A549 (cell line): ENCODE data around the gene KLHDC3.

Source experiments
- CBX2 ChIP-seq: fragments of 200-600 bp; sonication (generic); IDR thresholded peaks from 2 replicates; pipeline ENCODE4 v1.6.1; 2016; ENCODE audit warnings: low read depth, mild to moderate bottlenecking, borderline replicate concordance
- CHD4 ChIP-seq: fragments of 200-600 bp; sonication (generic); IDR thresholded peaks from 2 replicates; pipeline ENCODE4 v1.6.1; 2016; ENCODE audit warnings: antibody characterized with exemption, mild to moderate bottlenecking, borderline replicate concordance
- CTCF ChIP-seq: fragments of >200 bp; sonication (Bioruptor Twin); formaldehyde crosslinking; IDR thresholded peaks from 3 replicates; pipeline ENCODE4 v1.5.1; 2016
- E2F6 ChIP-seq: IDR thresholded peaks from 2 replicates; pipeline ENCODE4 v1.6.1; 2012; ENCODE audit warnings: low read depth, borderline replicate concordance
- EP300 ChIP-seq, 2 experiments: fragments of >200 bp; sonication (Bioruptor Twin); formaldehyde crosslinking; IDR thresholded peaks; 2 replicates in 1 of 2; 3 replicates in 1 of 2; pipeline ENCODE4 v1.6.1; 2016 to 2017
- FOSL2 ChIP-seq, 2 experiments: fragments of 450-650 bp in 1 of 2; fragments of >200 bp in 1 of 2; sonication (Bioruptor Twin) in 1 of 2; formaldehyde crosslinking; IDR thresholded peaks; 2 replicates each; pipeline versions ENCODE4 v1.5.0 to v1.6.1; 2016 to 2020; ENCODE audit warnings: mild to moderate bottlenecking in 1 of 2, moderate library complexity in 1 of 2
- MAX ChIP-seq: IDR thresholded peaks from 2 replicates; pipeline ENCODE4 v1.6.1; 2012
- MYC ChIP-seq: IDR thresholded peaks from 2 replicates; pipeline ENCODE4 v1.6.1; 2012; ENCODE audit warnings: mild to moderate bottlenecking, inconsistent platforms, low read length, improper control_type of control experiment, borderline replicate concordance
- NR3C1 ChIP-seq: fragments of >200 bp; sonication (Bioruptor Twin); formaldehyde crosslinking; IDR thresholded peaks from 3 replicates; pipeline ENCODE4 v1.6.1; 2017
- POLR2AphosphoS2 ChIP-seq: conservative IDR thresholded peaks from 2 replicates; pipeline ENCODE4 v1.6.1; 2012; ENCODE audit warnings: low read length, improper control_type of control experiment, inconsistent platforms
- RNF2 ChIP-seq: fragments of 200-600 bp; sonication (generic); IDR thresholded peaks from 2 replicates; pipeline ENCODE4 v1.6.1; 2016; ENCODE audit warnings: low read depth, mild to moderate bottlenecking, antibody characterized with exemption, moderate library complexity, borderline replicate concordance
- SREBF2 ChIP-seq: fragments of 450-650 bp; IDR thresholded peaks from 2 replicates; pipeline ENCODE4 v1.6.1; 2014; ENCODE audit warnings: mild to moderate bottlenecking, moderate library complexity
- TP53 ChIP-seq: fragments of 250-450 bp; sonication (Bioruptor Pico); IDR thresholded peaks from 2 replicates; pipeline ENCODE4 v1.5.0; 2021; ENCODE audit warnings: mild to moderate bottlenecking, moderate library complexity
- USF2 ChIP-seq: fragments of 450-650 bp; IDR thresholded peaks from 2 replicates; pipeline ENCODE4 v1.6.1; 2014; ENCODE audit warnings: antibody characterized with exemption

GRCh38 chr6:43045371-43045930 is 31.4 kb downstream of the KLHDC3 start:
- no peak for TF ChIP-seq CTCF
- TF ChIP-seq CBX2: no peak
- no peak for TF ChIP-seq MYC
- no peak for TF ChIP-seq RNF2
- no peak for TF ChIP-seq FOSL2 (IDR thresholded peaks at IDR 0.05)
- TF ChIP-seq FOSL2 (CRISPR knock-in tag; IDR thresholded peaks at IDR 0.05): no peak
- no peak for TF ChIP-seq MAX
- TF ChIP-seq EP300 (IDR thresholded peaks at IDR 0.05): no peak
- no peak for TF ChIP-seq USF2
- TF ChIP-seq CHD4: no peak
- TF ChIP-seq TP53: no peak
- no peak for TF ChIP-seq POLR2AphosphoS2
- TF ChIP-seq SREBF2: no peak
- TF ChIP-seq E2F6: no peak
- no peak for TF ChIP-seq NR3C1
